Fibroblast of upper back skin (primary cell): ENCODE data around the gene ACAP2.
A peak's percentile ranks its signal among the peaks of the same experiment; 100 is the strongest.
"Not testable (repeated sequence)": the region's sequence is repeated elsewhere in the genome, so short reads cannot be mapped to it uniquely, and the experiment has no call there.

Experiments
- DNase-seq: peaks from one replicate; pipeline ENCODE4 v3.0.0-alpha.2; 2013

Gene ACAP2

GRCh38 chr3:195386739-195387138 is 56.1 kb downstream of the ACAP2 start:
- DNase-seq: no peak

- peak; percentile 44 for DNase-seq
Measured at GRCh38 chr3:195385526-195385925, 57.3 kb downstream of the ACAP2 start.

GRCh38 chr3:195384952-195385351 is 57.9 kb downstream of the ACAP2 start:
- no peak for DNase-seq

GRCh38 chr3:195372220-195372619 is 70.6 kb downstream of the ACAP2 start:
- no peak for DNase-seq

GRCh38 chr3:195366200-195366925 is 76.5 kb downstream of the ACAP2 start:
- peak; percentile 36 for DNase-seq

- no peak for DNase-seq
Measured at GRCh38 chr3:195365371-195365770, 77.4 kb downstream of the ACAP2 start.

- DNase-seq: not testable (repeated sequence)
Measured at GRCh38 chr3:195357797-195358196, 85.0 kb downstream of the ACAP2 start.

- DNase-seq: peak; percentile 22
Measured at GRCh38 chr3:195356151-195357086, 86.4 kb downstream of the ACAP2 start.

GRCh38 chr3:195354009-195354408 is 88.8 kb downstream of the ACAP2 start:
- DNase-seq: not testable (repeated sequence)

GRCh38 chr3:195352895-195353488 is 89.8 kb downstream of the ACAP2 start:
- peak; percentile 97 for DNase-seq

GRCh38 chr3:195348426-195349115 is 94.2 kb downstream of the ACAP2 start:
- DNase-seq: peak; percentile 53

- no peak for DNase-seq
Measured at GRCh38 chr3:195337747-195338146, 105.1 kb downstream of the ACAP2 start.

- no peak for DNase-seq
Measured at GRCh38 chr3:195334967-195335366, 107.9 kb downstream of the ACAP2 start.

GRCh38 chr3:195319060-195319459 is 123.8 kb downstream of the ACAP2 start:
- no peak for DNase-seq

GRCh38 chr3:195312714-195313113 is 130.1 kb downstream of the ACAP2 start:
- no peak for DNase-seq

GRCh38 chr3:195307711-195308110 is 135.1 kb downstream of the ACAP2 start:
- DNase-seq: no peak

GRCh38 chr3:195306369-195306768 is 136.5 kb downstream of the ACAP2 start:
- DNase-seq: no peak

- DNase-seq: no peak
Measured at GRCh38 chr3:195302431-195302830, 140.4 kb downstream of the ACAP2 start.

GRCh38 chr3:195297446-195297845 is 145.4 kb downstream of the ACAP2 start:
- DNase-seq: no peak

GRCh38 chr3:195296662-195297061 is 146.2 kb downstream of the ACAP2 start:
- DNase-seq: no peak

GRCh38 chr3:195291121-195291520 is 151.7 kb downstream of the ACAP2 start:
- no peak for DNase-seq

GRCh38 chr3:195290643-195291042 is 152.2 kb downstream of the ACAP2 start:
- not testable (repeated sequence) for DNase-seq
